HepG2 (cell line): Measurements from ENCODE around the gene HJURP. TPM values are rescaled to one million over a fixed set of nuclear protein-coding genes. Genes with fewer than 3 reads are reported as not detected.

ENCODE experiments used
- ATAC-seq: fragments of 200-7000 bp; cut with Tn5 transposase; 3 replicates; pipeline ENCODE4 v1.9.1; 2020; ENCODE audit warnings: mild to moderate bottlenecking, moderate library complexity
- BruUV-seq: library from RNA; stranded (reverse); fragments of 400-500 nt; replicated peaks from 2 replicates; lab custom pipeline; 2021; lab: Mats Ljungman, UMichigan
- CTCF ChIA-PET: fragments of 300-600 bp; formaldehyde crosslinking; extraction: SDS; loops from one replicate; lab custom pipeline; 2021; ENCODE audit warnings: low total read pairs, inconsistent platforms, low intra/inter-chr PET ratio; lab: Yijun Ruan, JAX
- POLR2A ChIA-PET: fragments of 350-600 bp; sonication (Branson Sonifier 250); formaldehyde crosslinking; loops from one replicate; lab custom pipeline; 2020; ENCODE audit warnings: antibody characterized with exemption, inconsistent platforms; lab: Yijun Ruan, JAX
- DNase-seq: peaks from one replicate; pipeline ENCODE4 v3.0.0-alpha.2; 2015; ENCODE audit warnings: low spot score
- FAIRE-seq: peaks from 3 replicates; lab custom pipeline; 2011; peaks lifted over from hg19 to GRCh38; lab: Jason Lieb, UNC
- H2AFZ ChIP-seq: one replicate; pipeline ENCODE4 v1.6.1; 2011; ENCODE audit warnings: low read length, inconsistent platforms
- H3K27ac ChIP-seq: fragments of 300-600 bp; 3 replicates; pipeline ENCODE4 v1.8.0; 2011; ENCODE audit warnings: mixed run types, mild to moderate bottlenecking, mixed read lengths, low read length, inconsistent platforms; ENCODE audit not compliant: insufficient read depth; ENCODE audit errors: extremely low read length
- H3K27me3 ChIP-seq, 2 experiments: fragments of 200-600 bp in 1 of 2; 2 replicates in 1 of 2; 3 replicates in 1 of 2; pipeline versions ENCODE4 v1.6.0 to v1.8.0; 2011; ENCODE audit warnings: low read length in 2 of 2, mild to moderate bottlenecking in 2 of 2, moderate library complexity in 2 of 2, inconsistent platforms in 1 of 2; ENCODE audit not compliant: insufficient read depth in 2 of 2, control insufficient read depth in 1 of 2
- H3K36me3 ChIP-seq, 2 experiments: fragments of 200-600 bp in 1 of 2; replicated peaks in 1 of 2; 2 replicates in 1 of 2; 3 replicates in 1 of 2; pipeline versions ENCODE4 v1.5.1 to v1.8.0; 2011; ENCODE audit warnings: low read length in 2 of 2, inconsistent platforms in 1 of 2; ENCODE audit not compliant: insufficient read depth in 2 of 2, control insufficient read depth in 1 of 2
- H3K4me1 ChIP-seq: 2 replicates; pipeline ENCODE4 v1.5.1; 2012; ENCODE audit warnings: low read length, inconsistent platforms; ENCODE audit not compliant: insufficient read depth
- H3K4me2 ChIP-seq: 2 replicates; pipeline ENCODE4 v1.6.0; 2011; ENCODE audit warnings: low read depth, low read length, inconsistent platforms
- H3K4me3 ChIP-seq, 3 experiments: fragments of 200-600 bp in 1 of 3; sonication (generic), shearing (Covaris generic) in 1 of 3; replicated peaks in 1 of 3; 2 replicates each; pipeline ENCODE4 v1.5.1; 2011 to 2016; ENCODE audit warnings: low read length in 3 of 3, inconsistent platforms in 2 of 3, low read depth in 2 of 3, mild to moderate bottlenecking in 2 of 3, control low read depth in 1 of 3, mixed read lengths in 1 of 3; ENCODE audit not compliant: insufficient read depth in 1 of 3
- H3K79me2 ChIP-seq: one replicate; pipeline ENCODE4 v1.6.1; 2011; ENCODE audit warnings: low read length, inconsistent platforms; ENCODE audit not compliant: insufficient read depth
- H3K9ac ChIP-seq: 2 replicates; pipeline ENCODE4 v1.6.0; 2011; ENCODE audit warnings: mild to moderate bottlenecking, low read depth, low read length, inconsistent platforms; ENCODE audit not compliant: insufficient read depth
- H3K9me3 ChIP-seq: 2 replicates; pipeline ENCODE4 v1.5.1; 2012; ENCODE audit warnings: mild to moderate bottlenecking, low read length
- H4K20me1 ChIP-seq: 2 replicates; pipeline ENCODE4 v1.6.0; 2011; ENCODE audit warnings: inconsistent platforms, mild to moderate bottlenecking, low read length, moderate library complexity; ENCODE audit not compliant: insufficient read depth
- HMGA1 ChIP-seq: sonication (generic); formaldehyde crosslinking; conservative IDR thresholded peaks from 2 replicates; pipeline ENCODE4 v1.4.0; 2020; ENCODE audit warnings: missing genetic modification reagents
- ISL2 ChIP-seq: sonication (generic); formaldehyde crosslinking; IDR thresholded peaks from 2 replicates; pipeline ENCODE4 v1.5.0; 2020; ENCODE audit warnings: missing genetic modification reagents
- KAT2B ChIP-seq: fragments of 150-350 bp; IDR thresholded peaks from 2 replicates; pipeline ENCODE4 v1.6.1; 2014; ENCODE audit warnings: low read depth, low read length, borderline replicate concordance
- KMT2A ChIP-seq: sonication (generic); formaldehyde crosslinking; IDR thresholded peaks from 2 replicates; pipeline ENCODE4 v1.4.0; 2020; ENCODE audit warnings: missing genetic modification reagents
- NBN ChIP-seq: fragments of 450-650 bp; conservative IDR thresholded peaks from 2 replicates; pipeline ENCODE4 v1.6.1; 2017
- NFYB ChIP-seq: sonication (generic); formaldehyde crosslinking; IDR thresholded peaks from 2 replicates; pipeline ENCODE4 v1.4.0; 2020; ENCODE audit warnings: missing genetic modification reagents
- RBFOX2 ChIP-seq: fragments of 200-400 bp; formaldehyde crosslinking; IDR thresholded peaks from 2 replicates; pipeline ENCODE4 v1.6.1; 2017; ENCODE audit warnings: low read depth, mild to moderate bottlenecking, low read length
- SCMH1 ChIP-seq: sonication (generic); formaldehyde crosslinking; IDR thresholded peaks from 2 replicates; pipeline ENCODE4 v1.9.0; 2021; ENCODE audit warnings: missing genetic modification reagents, mild to moderate bottlenecking, borderline replicate concordance
- TFDP1 ChIP-seq: IDR thresholded peaks from 2 replicates; pipeline ENCODE4 v1.6.1; 2016; ENCODE audit warnings: missing compliant biosample characterization, missing genetic modification reagents, borderline replicate concordance
- TSC22D2 ChIP-seq: sonication (generic); formaldehyde crosslinking; IDR thresholded peaks from 2 replicates; pipeline ENCODE4 v1.5.1; 2020; ENCODE audit warnings: missing genetic modification reagents, mild to moderate bottlenecking, borderline replicate concordance
- ZNF383 ChIP-seq: sonication (generic); formaldehyde crosslinking; IDR thresholded peaks from 2 replicates; pipeline ENCODE4 v1.4.0; 2020; ENCODE audit warnings: missing genetic modification reagents, mild to moderate bottlenecking, borderline replicate concordance
- ZNF431 ChIP-seq: sonication (generic); formaldehyde crosslinking; IDR thresholded peaks from 2 replicates; pipeline ENCODE4 v1.9.0; 2022; ENCODE audit warnings: missing genetic modification reagents, low read depth, mild to moderate bottlenecking, borderline replicate concordance
- ZNF670 ChIP-seq: sonication (generic); formaldehyde crosslinking; IDR thresholded peaks from 2 replicates; pipeline ENCODE4 v1.8.0; 2022; ENCODE audit warnings: mild to moderate bottlenecking, missing genetic modification reagents, borderline replicate concordance
- WGBS: methylation state at CpG from one replicate; pipeline ENCODE4 v1.1.6; 2017; ENCODE audit warnings: low lambda C conversion rate; 5-methylcytosine and 5-hydroxymethylcytosine counted together
- in situ Hi-C: cut with HindIII; loops from 2 replicates; pipeline ENCODE4 v1.10.0; 2017; ENCODE audit warnings: low pct_unique_long_range_greater_than_20kb; ENCODE audit not compliant: extremely low pct_ligation_motif_present
- intact Hi-C: fragments of 100-400 bp; cut with micrococcal nuclease; formaldehyde crosslinking; loops from one replicate; pipeline ENCODE4 v1.10.0; 2022; ENCODE audit not compliant: unreplicated experiment
- polyA plus RNA-seq, 8 experiments: library from polyadenylated mRNA; depleted of rRNA in 3 of 8; stranded (reverse) in 7 of 8; unstranded in 1 of 8; fragments of >200 nt; fragmentation: Illumina TruSeq in 4 of 8; extraction: Trizol in 4 of 8; gene quantifications; 2 replicates each; pipeline versions ENCODE4 v1.2.1 to v1.2.3, GENCODE V29; 2011 to 2016; ENCODE audit warnings: low read depth in 4 of 8, missing spikeins in 1 of 8, mixed read lengths in 1 of 8; ENCODE audit not compliant: insufficient read depth in 1 of 8
- total RNA-seq, 5 experiments: library from RNA; depleted of rRNA; stranded (reverse); fragments of >200 nt; fragmentation: Illumina TruSeq; extraction: Trizol; gene quantifications; 2 replicates each; pipeline ENCODE4 v1.2.3, GENCODE V29; 2016; ENCODE audit warnings: low read depth in 1 of 5
- TF ChIP-seq, protein P1 (sequence below): sonication (generic); formaldehyde crosslinking; IDR thresholded peaks from 2 replicates; pipeline ENCODE4 v1.5.0; 2020; ENCODE audit warnings: missing genetic modification reagents, mild to moderate bottlenecking, borderline replicate concordance

Gene HJURP
- total and polyA plus RNA-seq, 2 of the 13 experiments (the other 11 are each of a cell fraction or from before 2014, with no cell fraction given), result 36.3 to 43.9 TPM

DNA sequence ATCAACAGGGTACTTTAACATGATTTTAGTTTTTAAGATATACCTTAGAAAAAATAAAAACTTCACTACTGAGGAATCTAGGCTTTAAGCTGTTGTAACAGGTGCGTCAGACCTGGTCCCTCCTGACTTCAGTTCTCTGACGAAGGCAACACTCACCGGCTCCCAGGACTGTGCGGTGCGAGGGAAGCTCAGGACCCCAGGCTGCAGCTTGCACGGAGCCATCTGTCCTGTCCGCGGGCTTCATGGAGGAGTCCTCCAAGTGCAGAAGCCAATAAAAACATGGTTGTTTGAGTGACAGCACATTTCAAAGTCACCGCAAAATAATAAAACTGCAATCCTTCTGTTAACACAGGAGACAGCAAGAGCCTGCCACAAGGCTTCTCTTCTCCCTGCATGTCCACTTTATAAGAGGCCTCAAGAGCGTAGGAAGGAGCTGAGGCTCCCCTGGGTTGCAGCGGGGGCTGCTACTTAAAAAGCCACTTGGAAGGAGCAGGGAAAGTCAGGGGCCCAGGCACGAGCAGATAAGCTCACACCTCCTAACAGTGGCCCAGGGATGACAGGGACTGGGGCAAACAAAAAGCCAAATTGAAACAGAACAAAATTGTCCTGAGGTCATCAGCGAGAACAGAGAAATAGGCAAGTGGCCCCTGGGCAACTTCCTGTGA is 4.6 kb downstream of the HJURP start:
- no peaks in the 10 kb centered on the region for H3K9me3 ChIP-seq
- H4K20me1 ChIP-seq, result peaks cover 9% of the 10 kb centered on the region
- TF ChIP-seq KAT2B (no peak), ZNF383 (CRISPR knock-in tag) (no peak), KMT2A (no peak), HMGA1 (no peak), SCMH1 (CRISPR knock-in tag) (no peak), NBN (no peak), ZNF670 (CRISPR knock-in tag) (no peak), RBFOX2 (no peak), ISL2 (CRISPR knock-in tag) (no peak), ZNF431 (CRISPR knock-in tag) (no peak), NFYB (no peak), TFDP1 (CRISPR knock-in tag) (no peak), TSC22D2 (no peak)
- TF ChIP-seq, protein P1, sequence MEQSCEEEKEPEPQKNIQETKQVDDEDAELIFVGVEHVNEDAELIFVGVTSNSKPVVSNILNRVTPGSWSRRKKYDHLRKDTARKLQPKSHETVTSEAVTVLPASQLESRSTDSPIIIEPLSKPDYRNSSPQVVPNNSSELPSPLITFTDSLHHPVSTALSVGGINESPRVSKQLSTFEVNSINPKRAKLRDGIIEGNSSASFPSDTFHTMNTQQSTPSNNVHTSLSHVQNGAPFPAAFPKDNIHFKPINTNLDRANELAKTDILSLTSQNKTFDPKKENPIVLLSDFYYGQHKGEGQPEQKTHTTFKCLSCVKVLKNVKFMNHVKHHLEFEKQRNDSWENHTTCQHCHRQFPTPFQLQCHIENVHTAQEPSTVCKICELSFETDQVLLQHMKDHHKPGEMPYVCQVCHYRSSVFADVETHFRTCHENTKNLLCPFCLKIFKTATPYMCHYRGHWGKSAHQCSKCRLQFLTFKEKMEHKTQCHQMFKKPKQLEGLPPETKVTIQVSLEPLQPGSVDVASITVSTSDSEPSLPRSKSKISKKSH (CRISPR knock-in tag), result no peak
- TF ChIP-seq, all 625 proteins: peak for 0
- peaks cover 37 to 73% of the 10 kb centered on the region in 2 experiments for H3K36me3 ChIP-seq
- no peak overlapping the region for H3K9ac ChIP-seq
- 98% methylated on average over 13 of the region's 13 CpGs for WGBS
- FAIRE-seq (no peak), DNase-seq (no peak), ATAC-seq (no peak)
- intact Hi-C loops, result no loop called here
- H2AFZ ChIP-seq, result no peak overlapping the region
- H3K4me1 ChIP-seq, result peaks cover 29% of the 10 kb centered on the region
- H3K27me3 ChIP-seq, result no peaks in the 10 kb centered on the region
- in situ Hi-C loops, result loop anchor here (25.0 kb wide), 1 partner anchor 537 kb away; the partner anchor contains the start of gene SAG
- no peak overlapping the region for H3K27ac ChIP-seq
- ChIA-PET POLR2A (no interaction called here), CTCF (no interaction called here)
- no TSS peak for BruUV-seq
- H3K4me3 ChIP-seq, result no peak overlapping the region
- peaks cover 39% of the 10 kb centered on the region for H3K79me2 ChIP-seq
- no peak overlapping the region for H3K4me2 ChIP-seq
